Peyer's patch (tissue), 4 donors: ENCODE results near the gene TEDC1.

Experiments
- CTCF ChIP-seq, 6 experiments: fragments of 450-650 bp in 4 of 6; fragments of 200-600 bp in 2 of 6; sonication (generic) in 1 of 6; IDR thresholded peaks; one replicate each; pipeline ENCODE4 v1.5.1; 2017 to 2019; ENCODE audit warnings: antibody characterized with exemption in 6 of 6, mild to moderate bottlenecking in 3 of 6, moderate library complexity in 1 of 6
- POLR2A ChIP-seq, 2 donors: fragments of 450-650 bp; IDR thresholded peaks; one replicate each; pipeline ENCODE4 v1.5.1; 2017; ENCODE audit warnings: antibody characterized with exemption in 2 of 2, mild to moderate bottlenecking in 2 of 2, moderate library complexity in 2 of 2

- TF ChIP-seq CTCF (IDR thresholded peaks at IDR 0.05) (no peak), POLR2A (IDR thresholded peaks at IDR 0.05) (no peak)
Observed at GRCh38 chr14:105478398-105479251, 12.4 kb upstream of the TEDC1 start.
